ENCODE measurements around the gene GAB2.

DNA sequence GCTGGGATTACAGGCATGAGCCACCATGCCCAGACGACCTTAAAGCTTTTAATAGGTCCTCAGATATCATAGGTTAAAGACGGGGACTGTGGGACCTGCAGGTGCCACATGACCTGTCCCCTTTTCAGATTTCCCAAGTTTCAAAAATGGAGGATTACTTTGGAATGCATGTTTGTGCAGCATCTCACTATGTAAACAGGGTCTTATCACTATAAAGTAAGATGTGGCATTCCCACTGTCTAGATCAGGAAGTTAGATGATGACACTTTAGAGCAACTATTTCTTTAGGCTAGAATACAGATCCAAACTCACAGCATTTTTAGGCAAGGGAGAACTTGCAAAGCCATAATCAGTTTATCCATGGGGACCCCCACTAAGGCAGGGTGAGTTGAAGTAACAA lies 136.1 kb downstream of the GAB2 start:
- TF ChIP-seq EP300 (IDR thresholded peaks at IDR 0.05) (no peak), CTCF (IDR thresholded peaks at IDR 0.05) (no peak)

Measured in tibial nerve (tissue), 4 donors.